Fibroblast of the aortic adventitia (primary cell): ENCODE results near the gene KIAA0232. TPM values are rescaled to one million over a fixed set of nuclear protein-coding genes. Genes with fewer than 3 reads are reported as not detected.

Source experiments
- DNase-seq: peaks from one replicate; pipeline ENCODE4 v3.0.0-alpha.2; 2010; ENCODE audit warnings: low read depth
- H3K4me3 ChIP-seq: 2 replicates; pipeline ENCODE4 v1.5.1; 2011; ENCODE audit warnings: low read depth, mild to moderate bottlenecking, control low read depth, low read length, moderate library complexity
- total RNA-seq: library from RNA; depleted of rRNA; stranded (reverse); fragments of >200 nt; gene quantifications from 2 replicates; pipeline ENCODE4 v1.2.3, GENCODE V29; 2012; ENCODE audit warnings: low replicate concordance
- TF ChIP-seq, protein P1 (sequence below): IDR thresholded peaks from 2 replicates; pipeline ENCODE4 v1.5.1; 2011; ENCODE audit warnings: mild to moderate bottlenecking, low read length, control low read depth, inconsistent platforms; ENCODE audit not compliant: insufficient read depth

The KIAA0232 gene
- total RNA-seq, 1 donor = 28.7 TPM

DNA sequence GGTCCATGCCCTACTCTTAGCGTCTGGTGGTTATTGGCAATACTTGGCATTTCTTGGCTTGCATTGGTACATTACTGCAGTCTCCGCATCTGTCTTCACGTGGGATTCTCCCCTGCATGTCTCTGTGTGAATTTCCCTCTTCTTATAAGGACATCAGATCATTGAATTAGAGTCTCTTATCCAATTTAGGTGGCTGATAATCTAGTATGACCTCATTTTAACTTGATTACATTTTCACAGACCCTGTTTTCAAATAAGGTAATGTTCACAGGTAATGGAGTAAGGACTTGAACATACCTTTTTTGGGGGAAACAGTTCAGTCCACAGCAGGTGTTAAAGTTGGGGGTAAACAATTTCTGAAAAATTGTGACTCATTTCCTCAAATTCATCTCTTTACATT, 16.6 kb downstream of the KIAA0232 start:
- TF ChIP-seq, protein P1, sequence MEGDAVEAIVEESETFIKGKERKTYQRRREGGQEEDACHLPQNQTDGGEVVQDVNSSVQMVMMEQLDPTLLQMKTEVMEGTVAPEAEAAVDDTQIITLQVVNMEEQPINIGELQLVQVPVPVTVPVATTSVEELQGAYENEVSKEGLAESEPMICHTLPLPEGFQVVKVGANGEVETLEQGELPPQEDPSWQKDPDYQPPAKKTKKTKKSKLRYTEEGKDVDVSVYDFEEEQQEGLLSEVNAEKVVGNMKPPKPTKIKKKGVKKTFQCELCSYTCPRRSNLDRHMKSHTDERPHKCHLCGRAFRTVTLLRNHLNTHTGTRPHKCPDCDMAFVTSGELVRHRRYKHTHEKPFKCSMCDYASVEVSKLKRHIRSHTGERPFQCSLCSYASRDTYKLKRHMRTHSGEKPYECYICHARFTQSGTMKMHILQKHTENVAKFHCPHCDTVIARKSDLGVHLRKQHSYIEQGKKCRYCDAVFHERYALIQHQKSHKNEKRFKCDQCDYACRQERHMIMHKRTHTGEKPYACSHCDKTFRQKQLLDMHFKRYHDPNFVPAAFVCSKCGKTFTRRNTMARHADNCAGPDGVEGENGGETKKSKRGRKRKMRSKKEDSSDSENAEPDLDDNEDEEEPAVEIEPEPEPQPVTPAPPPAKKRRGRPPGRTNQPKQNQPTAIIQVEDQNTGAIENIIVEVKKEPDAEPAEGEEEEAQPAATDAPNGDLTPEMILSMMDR = no peak
- no peak overlapping the region for H3K4me3 ChIP-seq
- no peak for DNase-seq

DNA sequence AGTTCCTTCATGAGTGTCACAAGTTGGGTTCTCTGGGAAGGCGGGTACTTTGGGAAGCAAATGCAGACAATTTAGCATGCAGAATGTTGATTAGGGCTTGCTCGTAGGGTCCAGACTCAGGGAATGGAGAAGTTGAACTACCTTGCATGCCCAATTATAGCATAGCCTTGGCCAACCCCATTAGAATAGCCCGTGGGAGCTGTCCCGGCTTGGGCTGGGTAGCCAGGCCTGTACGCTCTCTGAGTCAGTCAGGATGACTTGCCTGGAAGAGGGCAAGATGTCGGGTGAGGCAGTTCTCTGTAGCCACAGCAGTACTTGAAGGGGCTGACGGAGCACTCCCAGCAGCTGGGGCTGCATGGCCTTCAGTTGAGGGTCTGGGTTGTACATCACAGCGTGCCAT, 19.5 kb downstream of the KIAA0232 start:
- no peak for DNase-seq
- TF ChIP-seq, protein P1 = no peak
- no peak overlapping the region for H3K4me3 ChIP-seq

DNA sequence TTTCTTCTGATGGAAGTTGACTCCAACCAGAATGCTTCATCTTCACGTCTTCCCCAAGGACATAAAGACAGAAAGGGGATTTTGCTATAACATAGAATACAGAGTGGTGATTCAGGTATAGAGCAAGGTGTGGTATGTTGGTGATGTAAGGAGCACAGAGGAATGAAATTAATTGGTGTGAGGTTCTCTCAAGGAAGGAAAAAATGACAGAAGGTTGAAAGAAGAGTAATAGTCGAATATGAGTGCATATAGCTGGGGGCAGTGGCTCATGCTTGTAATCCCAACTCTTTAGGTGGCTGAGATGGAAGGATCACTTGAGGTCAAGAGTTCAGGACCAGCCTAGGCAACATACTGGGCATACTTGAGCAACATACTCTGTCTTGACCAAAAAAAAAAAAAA, 20.1 kb downstream of the KIAA0232 start:
- DNase-seq = no peak
- H3K4me3 ChIP-seq = no peak overlapping the region

DNA sequence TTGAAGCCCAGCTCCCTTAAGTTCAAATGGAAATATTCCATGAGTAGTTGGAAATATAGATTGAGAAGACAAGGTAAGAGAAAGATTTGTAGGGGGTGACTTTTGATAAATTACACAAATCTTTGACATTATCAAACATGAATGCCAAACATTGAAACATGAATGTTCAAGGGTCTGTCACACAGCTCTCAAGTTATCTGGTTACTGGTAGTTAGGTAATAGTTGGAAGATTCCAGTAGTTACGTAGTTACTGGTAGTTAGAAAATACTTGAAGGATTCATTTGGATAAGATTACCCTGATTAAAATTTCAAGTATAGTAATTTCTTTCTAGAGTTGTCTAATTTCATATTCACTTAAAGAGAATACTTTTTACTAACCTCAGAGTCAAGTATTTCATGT, 20.7 kb downstream of the KIAA0232 start:
- TF ChIP-seq, protein P1 = no peak
- DNase-seq = no peak
- H3K4me3 ChIP-seq = no peak overlapping the region

More for the DNA sequence above, 20.1 kb downstream of the KIAA0232 start:
- TF ChIP-seq, protein P1 = no peak

- no peak for DNase-seq
- TF ChIP-seq, protein P1 = no peak
- no peak overlapping the region for H3K4me3 ChIP-seq
Observed at GRCh38 chr4:6804082-6804752, 21.7 kb downstream of the KIAA0232 start.

GRCh38 chr4:6806924-6807626, 24.5 kb downstream of the KIAA0232 start:
- DNase-seq = peak; percentile 13
- TF ChIP-seq, protein P1 = no peak
- H3K4me3 ChIP-seq = no peak overlapping the region

GRCh38 chr4:6808259-6808658, 25.7 kb downstream of the KIAA0232 start:
- TF ChIP-seq, protein P1 = no peak
- no peak for DNase-seq
- H3K4me3 ChIP-seq = no peak overlapping the region
